ENCODE results near the gene TRABD2B. TPM values are rescaled to one million over a fixed set of nuclear protein-coding genes. Genes with fewer than 3 reads are reported as not detected.
A peak's percentile ranks its signal among the peaks of the same experiment; 100 is the strongest.

TRABD2B gene
- polyA plus RNA-seq, 6 donors from 2014 or later = not detected

- Mint-ChIP-seq H3K4me3 (no peak overlapping the region), H3K4me1 (no peaks in the 10 kb centered on the region), H3K9me3 (no peaks in the 10 kb centered on the region), H3K36me3 (no peaks in the 10 kb centered on the region), H3K27ac (no peak overlapping the region), H3K27me3 (peaks cover 25 to 35% (median 34%) of the 10 kb centered on the region in 3 donors)
- DNase-seq (no peak), ATAC-seq (ENCODE audit: low read depth in 2 of 2) (no peak)
Observed at GRCh38 chr1:48013270-48013669, 16.1 kb upstream of the TRABD2B start.

- no peak for ATAC-seq (ENCODE audit: low read depth in 2 of 2)
- no peak for DNase-seq
- Mint-ChIP-seq H3K27me3 (peaks cover 5 to 11% (median 11%) of the 10 kb centered on the region in 3 donors), H3K4me3 (no peak overlapping the region), H3K4me1 (no peaks in the 10 kb centered on the region), H3K27ac (no peak overlapping the region), H3K36me3 (no peaks in the 10 kb centered on the region), H3K9me3 (no peaks in the 10 kb centered on the region)
Observed at GRCh38 chr1:48007047-48007446, 9.9 kb upstream of the TRABD2B start.

GRCh38 chr1:48006264-48006663, 9.1 kb upstream of the TRABD2B start:
- H3K27me3 Mint-ChIP-seq = peaks cover 9 to 16% (median 13%) of the 10 kb centered on the region in 3 donors
- DNase-seq (no peak), ATAC-seq (ENCODE audit: low read depth in 2 of 2) (no peak)
- H3K36me3 Mint-ChIP-seq = no peaks in the 10 kb centered on the region
- H3K27ac Mint-ChIP-seq = no peak overlapping the region
- H3K4me3 Mint-ChIP-seq = no peak overlapping the region
- H3K9me3 Mint-ChIP-seq = no peaks in the 10 kb centered on the region
- H3K4me1 Mint-ChIP-seq = no peaks in the 10 kb centered on the region

GRCh38 chr1:48005253-48006117, 8.3 kb upstream of the TRABD2B start:
- ATAC-seq (ENCODE audit: low read depth in 2 of 2) (no peak), DNase-seq (no peak)
- no peak overlapping the region for H3K27ac Mint-ChIP-seq
- no peaks in the 10 kb centered on the region for H3K4me1 Mint-ChIP-seq
- H3K9me3 Mint-ChIP-seq = no peaks in the 10 kb centered on the region
- no peaks in the 10 kb centered on the region for H3K36me3 Mint-ChIP-seq
- no peak overlapping the region for H3K4me3 Mint-ChIP-seq
- H3K27me3 Mint-ChIP-seq = peaks cover 8 to 16% (median 12%) of the 10 kb centered on the region in 3 donors

GRCh38 chr1:48003741-48004531, 6.8 kb upstream of the TRABD2B start:
- Mint-ChIP-seq H3K9me3 (no peaks in the 10 kb centered on the region), H3K4me3 (no peak overlapping the region), H3K27ac (no peak overlapping the region), H3K4me1 (no peaks in the 10 kb centered on the region), H3K27me3 (peaks cover 19 to 25% (median 23%) of the 10 kb centered on the region in 3 donors), H3K36me3 (no peaks in the 10 kb centered on the region)
- no peak for DNase-seq
- ATAC-seq (ENCODE audit: low read depth in 2 of 2) = no peak

- ATAC-seq (ENCODE audit: low read depth in 2 of 2) (no peak), DNase-seq (no peak)
- H3K4me3 Mint-ChIP-seq = no peak overlapping the region
Observed at GRCh38 chr1:48002142-48002541, 5.0 kb upstream of the TRABD2B start.

GRCh38 chr1:48001696-48002095, 4.5 kb upstream of the TRABD2B start:
- Mint-ChIP-seq H3K4me3 (no peak overlapping the region), H3K9me3 (no peaks in the 10 kb centered on the region), H3K4me1 (peaks cover 0 to 7% (median 5%) of the 10 kb centered on the region in 3 donors), H3K27ac (peak overlapping the region in 1 of 6 donors; percentile 6), H3K36me3 (no peaks in the 10 kb centered on the region), H3K27me3 (peaks cover 32 to 37% (median 36%) of the 10 kb centered on the region in 3 donors)
- no peak for DNase-seq
- no peak for ATAC-seq (ENCODE audit: low read depth in 2 of 2)

More at GRCh38 chr1:48002142-48002541, 5.0 kb upstream of the TRABD2B start:
- H3K27me3 Mint-ChIP-seq = peaks cover 32 to 39% (median 36%) of the 10 kb centered on the region in 3 donors
- no peaks in the 10 kb centered on the region for H3K9me3 Mint-ChIP-seq
- no peaks in the 10 kb centered on the region for H3K36me3 Mint-ChIP-seq
- H3K27ac Mint-ChIP-seq = peak overlapping the region in 1 of 6 donors; percentile 39
- peaks cover 0 to 7% (median 5%) of the 10 kb centered on the region in 3 donors for H3K4me1 Mint-ChIP-seq

- Mint-ChIP-seq H3K36me3 (peaks cover 0 to 7% of the 10 kb centered on the region in 2 donors), H3K4me1 (peaks cover 6 to 11% (median 11%) of the 10 kb centered on the region in 3 donors), H3K27me3 (peaks cover 40 to 44% (median 42%) of the 10 kb centered on the region in 3 donors), H3K9me3 (no peaks in the 10 kb centered on the region), H3K27ac (peak overlapping the region in 1 of 6 donors; percentile 43), H3K4me3 (peak overlapping the region in 1 of 8 donors; percentile 79)
- ATAC-seq (ENCODE audit: low read depth in 2 of 2) (no peak), DNase-seq (no peak)
Observed at GRCh38 chr1:48000883-48001282, 3.7 kb upstream of the TRABD2B start.

- H3K27ac Mint-ChIP-seq = no peak overlapping the region
- H3K27me3 Mint-ChIP-seq = peaks cover 58 to 62% (median 59%) of the 10 kb centered on the region in 3 donors
- peaks cover 8 to 14% (median 11%) of the 10 kb centered on the region in 3 donors for H3K4me1 Mint-ChIP-seq
- no peak overlapping the region for H3K4me3 Mint-ChIP-seq
- H3K9me3 Mint-ChIP-seq = peaks cover 0 to 2% (median 0%) of the 10 kb centered on the region in 7 donors
- H3K36me3 Mint-ChIP-seq = peaks cover 0 to 10% of the 10 kb centered on the region in 2 donors
- ATAC-seq (ENCODE audit: low read depth in 2 of 2) (no peak), DNase-seq (no peak)
Observed at GRCh38 chr1:47999097-47999496, 1.9 kb upstream of the TRABD2B start.

- peaks cover 0 to 10% of the 10 kb centered on the region in 2 donors for H3K36me3 Mint-ChIP-seq
- no peak for ATAC-seq (ENCODE audit: low read depth in 2 of 2)
- peaks cover 0 to 2% (median 0%) of the 10 kb centered on the region in 7 donors for H3K9me3 Mint-ChIP-seq
- no peak for DNase-seq
- H3K27ac Mint-ChIP-seq = no peak overlapping the region
- peaks cover 8 to 14% (median 11%) of the 10 kb centered on the region in 3 donors for H3K4me1 Mint-ChIP-seq
- H3K4me3 Mint-ChIP-seq = peak overlapping the region in 4 of 8 donors; percentile 57 to 79 (median 62)
- H3K27me3 Mint-ChIP-seq = peaks cover 62 to 66% (median 64%) of the 10 kb centered on the region in 3 donors
Observed at GRCh38 chr1:47998396-47998990, 1.3 kb upstream of the TRABD2B start.

- H3K36me3 Mint-ChIP-seq = peaks cover 0 to 10% of the 10 kb centered on the region in 2 donors
- peak overlapping the region; percentile 50 to 87 (median 78) for H3K4me3 Mint-ChIP-seq
- DNase-seq (no peak), ATAC-seq (ENCODE audit: low read depth in 2 of 2) (no peak)
- H3K27me3 Mint-ChIP-seq = peaks cover 55 to 68% (median 63%) of the 10 kb centered on the region in 3 donors
- peaks cover 8 to 14% (median 11%) of the 10 kb centered on the region in 3 donors for H3K4me1 Mint-ChIP-seq
- H3K27ac Mint-ChIP-seq = peak overlapping the region in 2 of 6 donors; percentile 25 to 86
- peaks cover 0 to 2% (median 0%) of the 10 kb centered on the region in 7 donors for H3K9me3 Mint-ChIP-seq
Observed at GRCh38 chr1:47996406-47997226, 569 bp downstream of the TRABD2B start.

GRCh38 chr1:47996060-47996405, 1.2 kb downstream of the TRABD2B start:
- Mint-ChIP-seq H3K4me1 (peaks cover 8 to 14% (median 11%) of the 10 kb centered on the region in 3 donors), H3K36me3 (peaks cover 0 to 10% of the 10 kb centered on the region in 2 donors), H3K27ac (peak overlapping the region in 1 of 6 donors; percentile 86), H3K27me3 (peaks cover 55 to 70% (median 64%) of the 10 kb centered on the region in 3 donors), H3K9me3 (peaks cover 0 to 2% (median 0%) of the 10 kb centered on the region in 7 donors), H3K4me3 (peak overlapping the region; percentile 50 to 87 (median 78))
- no peak for ATAC-seq (ENCODE audit: low read depth in 2 of 2)
- no peak for DNase-seq
